Liver (tissue), 9 donors: ENCODE data around the gene COL15A1. TPM values are rescaled to one million over a fixed set of nuclear protein-coding genes. Genes with fewer than 3 reads are reported as not detected.

Experiments used
- DNase-seq: peaks from one replicate; pipeline ENCODE4 v3.0.0-alpha.2; 2017; ENCODE audit warnings: low spot score
- H3K27ac ChIP-seq, 2 donors: one replicate each; pipeline ENCODE4 v1.7.0; 2013; ENCODE audit warnings: inconsistent platforms in 2 of 2, low read length in 2 of 2, control low read depth in 1 of 2, low read depth in 1 of 2, mild to moderate bottlenecking in 1 of 2
- H3K27me3 ChIP-seq, 4 donors: one replicate each; pipeline versions ENCODE4 v1.6.1 to v1.7.0; 2013; ENCODE audit warnings: low read length in 3 of 4, inconsistent platforms in 1 of 4, mild to moderate bottlenecking in 1 of 4, moderate library complexity in 1 of 4; ENCODE audit not compliant: control insufficient read depth in 4 of 4, insufficient read depth in 4 of 4
- H3K36me3 ChIP-seq, 4 donors: one replicate each; pipeline versions ENCODE4 v1.6.1 to v1.7.0; 2013; ENCODE audit warnings: low read length in 3 of 4, mild to moderate bottlenecking in 3 of 4, low read depth in 1 of 4, moderate library complexity in 1 of 4; ENCODE audit not compliant: control insufficient read depth in 4 of 4, insufficient read depth in 3 of 4
- H3K4me1 ChIP-seq, 4 donors: one replicate each; pipeline versions ENCODE4 v1.6.1 to v1.7.0; 2013; ENCODE audit warnings: low read length in 3 of 4, mild to moderate bottlenecking in 3 of 4, moderate library complexity in 1 of 4; ENCODE audit not compliant: control insufficient read depth in 4 of 4, insufficient read depth in 4 of 4
- H3K4me3 ChIP-seq, 3 donors: one replicate each; pipeline versions ENCODE4 v1.6.1 to v1.7.0; 2013; ENCODE audit warnings: low read length in 3 of 3, control low read depth in 1 of 3, low read depth in 1 of 3, mild to moderate bottlenecking in 1 of 3
- H3K9ac ChIP-seq, 2 donors: one replicate each; pipeline ENCODE4 v1.7.0; 2013; ENCODE audit warnings: low read length in 2 of 2, mild to moderate bottlenecking in 2 of 2, moderate library complexity in 2 of 2, control low read depth in 1 of 2, low read depth in 1 of 2
- H3K9me3 ChIP-seq, 4 donors: one replicate each; pipeline versions ENCODE4 v1.6.1 to v1.7.0; 2013; ENCODE audit warnings: low read length in 3 of 4; ENCODE audit not compliant: control insufficient read depth in 4 of 4
- ATF3 ChIP-seq: IDR thresholded peaks from 2 replicates; pipeline ENCODE4 v1.6.1; 2016; ENCODE audit warnings: antibody characterized with exemption
- CTCF ChIP-seq: fragments of 150-350 bp; IDR thresholded peaks from 2 replicates; pipeline ENCODE4 v1.5.1; 2017; ENCODE audit warnings: improper control_type of control experiment, low read depth, low read length; ENCODE audit not compliant: missing input control
- EGR1 ChIP-seq, 2 donors: IDR thresholded peaks; 2 replicates each; pipeline ENCODE4 v1.6.1; 2016 to 2018; ENCODE audit warnings: antibody characterized with exemption in 2 of 2, low read depth in 2 of 2
- FOXA1 ChIP-seq: IDR thresholded peaks from 2 replicates; pipeline ENCODE4 v1.6.1; 2016; ENCODE audit warnings: antibody characterized with exemption
- FOXA2 ChIP-seq: IDR thresholded peaks from 2 replicates; pipeline ENCODE4 v1.6.1; 2016; ENCODE audit warnings: antibody characterized with exemption
- GABPA ChIP-seq, 2 donors: IDR thresholded peaks in 1 of 2; conservative IDR thresholded peaks in 1 of 2; 2 replicates each; pipeline ENCODE4 v1.6.1; 2016; ENCODE audit warnings: antibody characterized with exemption in 2 of 2, mild to moderate bottlenecking in 1 of 2, moderate library complexity in 1 of 2
- HNF4A ChIP-seq, 2 donors: conservative IDR thresholded peaks; 2 replicates each; pipeline ENCODE4 v1.6.1; 2016; ENCODE audit warnings: antibody characterized with exemption in 2 of 2, mild to moderate bottlenecking in 2 of 2
- HNF4G ChIP-seq: IDR thresholded peaks from 2 replicates; pipeline ENCODE4 v1.6.1; 2016; ENCODE audit warnings: antibody characterized with exemption
- JUND ChIP-seq, 2 donors: IDR thresholded peaks; 2 replicates each; pipeline ENCODE4 v1.6.1; 2016; ENCODE audit warnings: antibody characterized with exemption in 2 of 2
- MAX ChIP-seq: IDR thresholded peaks from 2 replicates; pipeline ENCODE4 v1.6.1; 2016; ENCODE audit warnings: antibody characterized with exemption
- NR2F2 ChIP-seq: IDR thresholded peaks from 2 replicates; pipeline ENCODE4 v1.6.1; 2016; ENCODE audit warnings: antibody characterized with exemption
- RAD21 ChIP-seq, 2 donors: IDR thresholded peaks; 2 replicates each; pipeline ENCODE4 v1.6.1; 2016; ENCODE audit warnings: antibody characterized with exemption in 2 of 2, mild to moderate bottlenecking in 2 of 2
- REST ChIP-seq: IDR thresholded peaks from 2 replicates; pipeline ENCODE4 v1.6.1; 2016; ENCODE audit warnings: antibody characterized with exemption, mild to moderate bottlenecking
- RXRA ChIP-seq, 2 donors: IDR thresholded peaks; 2 replicates each; pipeline ENCODE4 v1.6.1; 2017 to 2018; ENCODE audit warnings: antibody characterized with exemption in 2 of 2, mild to moderate bottlenecking in 1 of 2
- SP1 ChIP-seq: IDR thresholded peaks from 2 replicates; pipeline ENCODE4 v1.6.1; 2018; ENCODE audit warnings: antibody characterized with exemption, mild to moderate bottlenecking
- TAF1 ChIP-seq: conservative IDR thresholded peaks from 2 replicates; pipeline ENCODE4 v1.6.1; 2016; ENCODE audit warnings: antibody characterized with exemption, mild to moderate bottlenecking
- YY1 ChIP-seq: IDR thresholded peaks from 2 replicates; pipeline ENCODE4 v1.6.1; 2016; ENCODE audit warnings: antibody characterized with exemption, mild to moderate bottlenecking
- ZBTB33 ChIP-seq: IDR thresholded peaks from 2 replicates; pipeline ENCODE4 v1.6.1; 2016; ENCODE audit warnings: antibody characterized with exemption
- WGBS: extraction: QIAGEN DNeasy Blood & Tissue Kit; methylation state at CpG from one replicate; pipeline ENCODE4 v1.1.7; 2013; 5-methylcytosine and 5-hydroxymethylcytosine counted together
- polyA plus RNA-seq, 2 donors: library from polyadenylated mRNA; stranded (reverse) in 1 of 2; unstranded in 1 of 2; fragments of 200-250 nt in 1 of 2; fragments of >200 nt in 1 of 2; fragmentation: Nextera tagmentation in 1 of 2; extraction: Ambion mirVana in 1 of 2; gene quantifications; one replicate each; pipeline versions ENCODE4 v1.2.1 to v1.2.3, GENCODE V29; 2013 to 2015
- total RNA-seq, 2 donors: library from RNA; depleted of rRNA; stranded (reverse); fragments of >200 nt; gene quantifications; one replicate each; pipeline ENCODE4 v1.2.3, GENCODE V29; 2014
- donor health status: healthy.
- donor health status: healthy.
- donor health status: healthy.
- donor health status: healthy.
- donor health status: healthy.

The COL15A1 gene
- total and polyA plus RNA-seq, 4 donors, result 0.10 to 0.42 (median 0.24) TPM

GRCh38 chr9:98997604-98998003 is 53.9 kb downstream of the COL15A1 start:
- no peak for TF ChIP-seq TAF1
- TF ChIP-seq GABPA (IDR thresholded peaks at IDR 0.05 in 1 of 2, conservative IDR thresholded peaks at IDR 0.05 in 1 of 2), result no peak
- no peak for TF ChIP-seq FOXA2
- no peak for TF ChIP-seq FOXA1
- TF ChIP-seq HNF4G, result no peak
- TF ChIP-seq NR2F2, result no peak
- TF ChIP-seq RAD21 (IDR thresholded peaks at IDR 0.05), result no peak
- TF ChIP-seq YY1, result no peak
- no peak for TF ChIP-seq JUND (IDR thresholded peaks at IDR 0.05)
- no peak for TF ChIP-seq ATF3
- no peak for TF ChIP-seq RXRA (IDR thresholded peaks at IDR 0.05)
- no peak for TF ChIP-seq CTCF
- no peak for TF ChIP-seq SP1
- TF ChIP-seq MAX, result no peak
- TF ChIP-seq EGR1 (IDR thresholded peaks at IDR 0.05; ENCODE audit: low read depth in 2 of 2), result no peak
- peak; percentile 28 for DNase-seq
- peaks cover 0 to 3% (median 0%) of the 10 kb centered on the region in 4 donors for H3K27me3 ChIP-seq
- no peak overlapping the region for H3K4me3 ChIP-seq
- no peak overlapping the region for H3K27ac ChIP-seq
- WGBS, result 71% methylated on average over 4 of the region's 4 CpGs
- peaks cover 3 to 12% (median 8%) of the 10 kb centered on the region in 4 donors for H3K4me1 ChIP-seq
- no peak overlapping the region for H3K9ac ChIP-seq
- H3K9me3 ChIP-seq, result no peaks in the 10 kb centered on the region
- no peaks in the 10 kb centered on the region for H3K36me3 ChIP-seq

- TF ChIP-seq EGR1 (IDR thresholded peaks at IDR 0.05; ENCODE audit: low read depth in 2 of 2) (no peak), TAF1 (no peak), FOXA1 (no peak), HNF4A (conservative IDR thresholded peaks at IDR 0.05) (peak; percentile 45 to 57), REST (no peak), ATF3 (no peak), HNF4G (no peak), FOXA2 (no peak), RAD21 (IDR thresholded peaks at IDR 0.05) (peak; percentile 74 to 87), NR2F2 (peak; percentile 87), RXRA (IDR thresholded peaks at IDR 0.05) (peak in 1 of 2 donors; percentile 35), MAX (no peak), SP1 (no peak), CTCF (peak; percentile 75), ZBTB33 (no peak), YY1 (no peak), GABPA (IDR thresholded peaks at IDR 0.05 in 1 of 2, conservative IDR thresholded peaks at IDR 0.05 in 1 of 2) (no peak), JUND (IDR thresholded peaks at IDR 0.05) (no peak)
- H3K36me3 ChIP-seq, result no peaks in the 10 kb centered on the region
- peaks cover 0 to 3% (median 0%) of the 10 kb centered on the region in 4 donors for H3K27me3 ChIP-seq
- no peak overlapping the region for H3K9ac ChIP-seq
- 17% methylated on average over 19 of the region's 19 CpGs for WGBS
- no peaks in the 10 kb centered on the region for H3K9me3 ChIP-seq
- peak overlapping the region in 1 of 2 donors; percentile 33 for H3K27ac ChIP-seq
- H3K4me1 ChIP-seq, result peaks cover 3 to 12% (median 8%) of the 10 kb centered on the region in 4 donors
- DNase-seq, result peak; percentile 77
- H3K4me3 ChIP-seq, result no peak overlapping the region
Measured at GRCh38 chr9:98998441-98999151, 54.9 kb downstream of the COL15A1 start.
